Right hindlimb (tissue), 1 donor: ENCODE results near the gene PIAS1.

ENCODE experiments used
- DNase-seq: peaks from one replicate; pipeline ENCODE4 v3.0.0-alpha.2; 2018

The PIAS1 gene

DNA sequence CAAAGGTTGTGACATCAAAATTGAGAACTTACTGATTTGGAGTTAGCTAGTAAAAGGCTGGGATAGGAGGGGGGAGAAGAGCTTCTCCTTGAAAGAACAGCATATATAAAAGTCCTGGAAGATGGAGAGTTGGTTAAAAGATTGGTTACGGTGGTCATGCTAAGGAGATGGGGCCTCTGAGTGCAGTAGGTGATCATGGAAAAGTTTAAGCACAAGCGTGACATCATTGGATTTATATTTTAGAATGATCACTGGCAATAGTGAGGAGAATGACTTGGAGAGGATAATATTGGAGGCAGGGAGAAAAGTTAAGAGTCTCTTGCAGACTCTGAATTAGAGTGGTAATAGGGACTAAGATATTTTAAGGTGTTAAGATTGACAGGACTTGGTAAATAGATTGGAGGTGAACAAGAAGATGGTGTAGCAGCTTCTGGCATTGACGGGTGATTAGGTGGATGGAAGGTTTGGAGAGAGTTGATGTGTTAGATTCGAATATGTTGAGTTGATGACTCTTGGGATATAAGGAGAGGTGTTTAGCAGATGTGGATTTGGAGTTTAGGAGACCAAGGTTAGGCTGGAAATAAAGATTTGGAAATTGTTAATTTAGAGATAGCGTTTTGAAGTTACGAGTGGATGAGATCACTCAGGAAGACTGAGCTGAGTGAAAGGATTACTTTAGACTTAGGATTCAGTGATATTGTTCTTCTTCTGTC is 19.6 kb downstream of the PIAS1 start:
- no peak for DNase-seq

DNA sequence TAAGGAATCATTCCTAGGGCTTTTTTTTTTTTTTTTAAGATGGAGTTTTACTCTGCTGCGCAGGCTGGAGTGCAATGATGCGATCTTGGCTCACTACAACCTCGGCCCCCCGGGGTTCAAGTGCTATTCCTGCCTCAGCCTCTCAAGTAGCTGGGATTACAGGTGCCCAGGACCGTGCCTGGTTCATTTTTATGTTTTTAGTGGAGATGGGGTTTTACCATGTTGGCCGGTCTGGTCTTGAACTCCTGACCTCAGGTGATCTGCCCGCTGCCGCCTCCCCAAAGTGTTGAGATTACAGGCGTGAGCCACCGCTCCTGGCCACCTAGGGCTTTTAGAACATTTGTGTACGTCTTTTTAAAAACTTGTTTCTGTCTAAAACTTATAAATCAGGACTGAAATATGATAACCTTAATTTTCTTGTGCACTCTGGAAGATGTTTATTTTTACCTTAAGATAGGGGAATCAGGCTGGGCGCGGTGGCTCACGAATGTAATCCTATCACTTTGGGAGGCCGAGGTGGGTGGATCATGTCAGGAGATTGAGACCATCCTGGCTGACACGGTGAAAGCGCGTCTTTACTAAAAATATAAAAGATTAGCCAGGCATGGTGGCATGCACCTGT is 21.8 kb downstream of the PIAS1 start:
- DNase-seq, result no peak

DNA sequence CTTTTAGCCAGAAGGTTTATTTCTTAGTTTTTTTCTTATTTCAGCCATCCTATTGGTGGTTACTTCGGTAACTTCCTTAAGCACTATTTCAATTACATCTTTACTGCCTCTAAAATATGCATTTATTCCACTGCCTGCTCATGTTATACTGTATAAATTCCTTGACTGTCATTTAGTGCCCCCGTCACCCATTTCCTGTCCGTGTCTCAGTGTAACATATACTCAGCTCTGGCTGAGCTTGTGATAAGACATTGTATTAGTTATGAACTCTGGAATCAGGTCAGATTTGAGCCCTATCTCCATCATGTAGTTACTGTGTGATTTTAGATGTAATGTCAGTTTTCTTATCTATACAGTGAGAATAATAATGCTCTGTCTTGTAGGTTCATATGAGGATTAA is 24.2 kb downstream of the PIAS1 start:
- DNase-seq, result no peak

DNA sequence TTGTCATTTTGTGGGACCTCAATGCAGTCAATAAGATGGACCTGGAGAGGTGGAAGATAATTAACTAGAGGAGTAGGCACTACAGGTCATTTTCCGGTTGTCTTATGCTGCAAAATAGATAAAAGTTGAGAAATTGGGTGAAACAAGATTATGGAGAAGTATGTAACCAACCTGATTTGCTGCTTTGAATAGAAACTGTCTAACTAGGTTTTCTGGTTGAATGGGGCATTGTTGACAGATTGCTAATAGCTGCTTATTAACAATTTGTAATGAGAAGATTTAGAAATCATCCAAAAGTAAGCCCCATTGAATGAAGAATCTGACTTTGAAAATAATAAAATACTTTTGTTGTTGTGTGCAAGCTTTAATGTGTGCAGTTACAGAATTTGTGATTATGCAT is 26.2 kb downstream of the PIAS1 start:
- DNase-seq, result no peak

DNA sequence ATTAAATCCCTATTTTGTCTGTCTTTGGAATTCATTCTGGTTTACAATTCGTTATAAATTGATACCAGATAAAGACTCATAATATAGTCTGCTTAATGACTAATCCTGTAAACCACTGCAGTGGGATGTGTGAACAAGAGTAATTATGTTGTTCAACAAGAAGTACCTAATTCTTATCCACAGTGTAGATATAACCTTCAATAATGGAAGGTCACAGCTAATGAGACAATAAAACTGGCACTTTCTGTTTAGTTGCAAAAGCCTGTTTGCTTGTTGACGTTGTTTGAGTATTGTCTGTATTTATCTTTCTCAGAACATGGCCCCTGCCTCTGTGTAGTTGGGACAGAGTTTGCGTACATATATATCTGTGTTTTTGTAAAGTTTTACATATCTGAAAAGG is 26.7 kb downstream of the PIAS1 start:
- no peak for DNase-seq

DNA sequence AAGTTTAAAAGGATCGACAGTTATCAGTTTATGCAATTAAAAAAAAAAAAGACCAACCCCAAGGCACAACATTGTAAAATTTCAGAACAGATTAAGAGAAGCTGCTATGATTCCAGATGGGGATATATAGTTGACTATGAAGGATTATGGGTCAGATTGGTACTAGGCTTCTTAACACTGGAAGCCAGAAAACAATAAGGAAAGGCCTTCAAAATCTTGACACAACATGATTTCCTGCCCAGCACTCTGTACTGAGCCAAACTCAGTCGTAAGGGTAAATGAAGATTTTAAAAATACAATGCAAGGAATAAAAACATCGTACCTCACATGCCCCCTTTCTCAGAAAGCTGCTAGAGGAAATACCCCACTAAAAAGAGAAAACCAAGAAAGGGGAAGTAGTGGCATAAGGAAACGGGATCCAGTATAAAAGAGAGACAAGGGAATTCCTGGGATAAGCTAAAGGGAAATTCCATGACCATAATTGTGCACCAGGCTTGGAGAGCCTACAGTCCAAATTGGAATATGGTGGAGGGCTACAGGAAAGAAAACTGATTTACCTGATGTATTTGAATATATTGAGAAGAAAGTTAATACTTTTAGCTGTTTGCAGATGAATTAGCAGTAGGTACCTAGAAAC is 27.9 kb downstream of the PIAS1 start:
- no peak for DNase-seq

DNA sequence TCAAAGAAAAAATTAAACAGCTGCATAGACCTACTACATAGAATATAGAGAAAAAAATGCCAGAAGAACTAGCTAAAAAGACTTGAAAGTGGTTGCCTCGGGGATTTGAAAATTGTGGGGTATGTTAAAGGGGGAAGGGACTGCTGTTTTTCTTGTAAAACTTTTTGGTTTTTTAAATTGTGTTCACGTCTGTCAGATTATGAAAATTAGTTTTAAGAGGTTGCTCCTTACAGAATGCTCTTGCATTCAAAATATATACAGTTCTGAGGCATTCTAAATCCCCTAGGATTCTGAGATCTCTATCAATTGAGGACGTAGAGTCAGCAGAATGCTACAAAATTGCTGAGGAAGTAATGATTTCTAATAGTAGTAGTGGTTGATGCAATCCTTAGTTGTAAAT is 28.6 kb downstream of the PIAS1 start:
- DNase-seq, result no peak

DNA sequence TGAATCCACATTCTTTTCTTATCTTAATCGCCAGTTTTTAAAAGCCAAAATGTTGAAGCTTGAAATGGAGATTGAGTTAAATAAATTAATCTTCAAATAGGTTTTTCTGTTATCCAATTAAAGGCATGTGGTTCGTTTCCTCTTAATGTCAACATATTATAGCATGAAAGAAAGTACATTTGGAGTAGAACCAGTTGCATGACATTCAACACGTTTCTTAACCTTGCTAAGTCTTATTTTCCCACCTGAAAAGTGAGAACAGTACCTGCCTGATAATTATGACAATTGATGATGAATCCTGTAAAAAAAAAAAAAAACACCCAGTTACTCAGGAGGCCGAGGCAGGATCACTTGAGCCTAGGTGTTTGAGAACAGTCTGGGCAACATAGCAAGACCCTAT is 29.3 kb downstream of the PIAS1 start:
- DNase-seq, result no peak

DNA sequence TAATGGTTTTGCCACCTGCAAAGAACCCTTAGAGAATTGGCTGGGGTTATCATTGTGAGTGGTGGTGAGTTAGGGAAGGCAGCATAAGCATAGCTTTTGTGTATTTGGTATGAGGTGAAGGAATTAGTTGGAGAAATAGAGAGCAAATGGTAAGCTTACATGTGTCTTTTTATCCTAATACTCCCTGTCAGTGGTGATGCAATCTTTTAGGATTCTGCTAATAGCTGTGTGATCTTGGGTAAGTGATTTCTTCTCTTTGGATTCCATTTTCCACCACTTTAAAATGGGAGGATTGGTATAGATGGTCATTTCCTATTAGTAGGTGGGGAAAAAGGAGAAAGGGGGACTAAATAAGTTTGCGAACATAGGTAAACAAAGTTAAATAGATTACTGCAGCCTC is 30.9 kb downstream of the PIAS1 start:
- no peak for DNase-seq

DNA sequence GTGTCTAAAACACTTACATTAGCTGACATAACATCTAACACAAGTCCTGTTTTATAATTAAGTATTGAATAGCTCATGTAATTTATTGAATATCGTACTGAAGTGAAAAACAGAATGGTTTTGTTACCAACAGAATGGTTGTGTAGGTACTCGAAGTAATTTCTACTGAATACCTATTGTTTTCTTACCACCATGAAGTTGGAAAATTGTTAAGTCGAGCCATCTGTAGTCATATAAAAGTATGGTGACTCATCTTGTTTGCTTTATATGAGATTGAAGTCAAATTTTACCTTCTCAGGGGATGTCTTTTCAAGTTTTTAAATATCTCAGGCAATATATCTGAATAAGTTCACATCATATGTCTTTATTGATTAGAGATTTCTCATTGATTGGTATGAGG is 37.6 kb downstream of the PIAS1 start:
- no peak for DNase-seq

DNA sequence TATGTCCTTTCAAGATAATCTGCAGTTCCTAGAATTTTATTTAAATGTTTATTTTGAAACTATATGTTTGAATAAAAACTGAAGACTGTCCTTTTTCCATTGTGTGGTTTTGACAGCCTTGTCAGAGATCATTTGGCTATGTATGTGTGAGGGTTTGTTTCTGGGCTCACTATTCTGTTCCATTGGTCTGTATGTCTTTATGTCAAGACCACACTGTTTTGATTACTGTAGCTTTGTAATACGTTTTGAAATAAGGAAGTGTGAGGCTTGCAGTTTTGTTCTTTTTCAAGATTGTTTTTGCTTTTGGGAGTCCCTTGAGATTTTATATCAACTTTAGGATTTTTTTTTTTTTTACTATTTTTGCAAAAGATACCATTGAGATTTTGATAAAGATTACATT is 42.0 kb downstream of the PIAS1 start:
- no peak for DNase-seq

DNA sequence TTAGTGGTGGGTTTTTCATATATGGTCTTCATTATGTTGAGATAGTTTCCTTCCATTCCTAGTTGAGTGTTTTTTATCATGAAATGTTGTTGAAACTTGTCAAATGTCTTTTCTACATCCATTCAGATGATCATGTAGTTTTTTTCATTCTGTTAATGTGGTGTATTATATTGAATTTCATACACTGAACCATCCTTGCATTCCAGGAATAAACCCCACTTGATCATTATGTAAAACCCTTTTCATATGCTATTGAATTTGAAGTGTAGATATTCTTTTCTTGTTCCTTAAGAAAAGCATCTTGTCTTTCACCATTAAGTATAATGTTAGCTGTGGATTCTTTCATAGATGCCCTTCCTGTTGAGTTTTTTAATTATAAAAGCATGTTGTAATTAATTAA is 42.9 kb downstream of the PIAS1 start:
- no peak for DNase-seq

DNA sequence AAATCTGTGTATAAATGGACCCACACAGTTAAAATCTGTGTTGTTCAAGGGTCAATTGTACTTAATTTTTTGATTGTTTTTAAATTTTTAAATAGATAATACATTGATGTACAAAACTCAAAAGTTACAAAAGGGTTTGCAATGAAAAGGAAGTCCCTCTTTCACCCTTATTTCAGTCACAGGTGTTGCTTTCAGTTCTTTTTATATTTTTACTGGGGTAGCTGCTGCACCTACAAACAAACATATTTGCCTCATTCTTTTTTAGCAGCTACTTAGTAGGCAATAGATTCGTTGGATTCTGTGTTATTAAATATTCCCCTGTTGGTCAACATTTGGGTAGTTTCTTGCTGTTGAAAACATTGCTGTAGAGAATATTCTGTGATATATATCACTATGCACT is 44.4 kb downstream of the PIAS1 start:
- no peak for DNase-seq

DNA sequence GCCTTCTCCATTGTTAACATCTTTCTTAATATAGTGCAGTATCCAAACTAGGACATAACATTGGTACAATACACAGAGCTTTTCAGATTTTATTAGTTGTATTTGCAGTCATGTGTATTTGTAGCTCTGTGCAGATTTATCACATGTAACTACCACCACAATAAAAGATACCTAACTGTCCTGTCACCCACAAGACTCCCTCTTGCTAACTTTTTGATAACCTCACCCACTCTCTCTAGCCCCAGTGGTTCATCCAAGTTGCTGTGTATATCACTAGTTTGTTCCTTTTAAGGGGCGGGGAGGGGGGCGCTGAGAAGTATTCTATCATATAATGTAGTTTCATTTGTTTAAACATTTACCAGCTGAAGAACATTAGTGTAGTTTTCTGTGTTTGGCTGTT is 46.1 kb downstream of the PIAS1 start:
- DNase-seq, result no peak

DNA sequence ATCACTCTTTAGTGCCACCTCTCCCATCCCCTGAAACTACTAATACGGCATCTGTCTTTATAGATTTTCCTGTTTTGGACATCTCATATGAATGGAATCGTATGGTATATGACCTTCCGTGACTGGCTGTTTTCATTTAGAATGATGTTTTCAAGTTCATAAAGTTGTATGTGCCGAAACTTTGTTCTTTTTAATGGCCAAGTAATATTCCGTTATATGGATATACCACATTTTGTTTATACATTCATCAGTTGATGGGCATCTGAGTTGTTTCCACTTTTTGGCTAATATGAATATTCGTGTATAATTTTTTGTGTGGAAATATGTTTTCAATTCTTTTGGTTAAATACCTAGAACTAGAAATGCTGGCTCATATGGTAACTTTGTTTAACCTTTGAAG is 49.5 kb downstream of the PIAS1 start:
- no peak for DNase-seq

DNA sequence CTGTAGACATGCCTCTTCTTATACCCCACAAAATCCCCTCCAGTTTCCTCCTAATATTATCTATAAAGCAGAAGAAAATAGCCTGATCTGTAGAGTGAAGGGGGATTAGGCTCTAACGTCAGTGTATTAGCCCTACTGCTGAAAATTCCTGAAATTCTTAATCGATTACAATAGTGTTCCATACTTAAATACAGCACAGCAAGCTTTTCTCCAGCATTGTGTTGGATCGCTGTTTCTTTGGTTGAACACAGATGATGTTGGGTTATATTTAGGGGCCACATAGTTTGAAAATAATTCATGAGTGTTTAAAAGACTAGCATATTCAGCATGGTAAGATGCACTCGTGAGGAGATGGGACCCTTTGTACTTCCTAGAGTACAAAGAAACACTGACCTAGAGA is 52.5 kb downstream of the PIAS1 start:
- no peak for DNase-seq

DNA sequence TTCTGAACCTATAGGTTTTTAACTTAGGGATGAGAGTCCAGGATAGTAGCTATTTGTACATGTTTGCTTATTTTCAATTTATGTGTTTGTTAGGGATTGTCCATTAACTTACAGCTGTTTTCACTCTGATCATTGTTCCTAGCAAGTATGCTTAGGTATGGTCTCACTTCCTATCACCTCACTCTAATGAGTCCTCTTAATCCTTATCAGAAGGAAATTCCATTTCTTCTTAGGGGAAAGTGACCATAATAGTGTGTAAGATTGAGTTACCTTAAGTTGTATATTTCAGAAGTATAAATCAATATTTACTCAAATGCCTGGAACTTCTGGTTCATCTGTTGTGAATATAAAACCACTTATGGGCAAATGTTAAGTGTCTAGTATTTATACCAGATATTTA is 53.0 kb downstream of the PIAS1 start:
- no peak for DNase-seq

DNA sequence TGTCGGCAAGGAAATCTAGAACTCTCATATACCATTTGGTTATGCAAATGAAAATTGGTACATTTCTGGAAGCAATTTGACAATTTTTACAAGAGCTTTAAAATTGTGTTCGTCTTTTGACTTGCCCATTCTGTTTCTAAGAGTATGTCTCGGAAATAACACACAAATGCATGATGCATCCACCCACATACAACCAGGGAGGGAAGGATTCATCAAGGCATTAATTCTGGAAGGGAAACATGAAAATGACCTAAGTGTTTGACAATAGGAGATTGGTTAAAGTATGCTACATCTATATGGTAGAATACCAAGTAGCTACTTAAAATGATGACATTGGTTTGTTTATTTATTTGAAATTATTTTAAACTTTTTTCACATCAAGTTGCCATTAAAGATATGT is 58.6 kb downstream of the PIAS1 start:
- no peak for DNase-seq

DNA sequence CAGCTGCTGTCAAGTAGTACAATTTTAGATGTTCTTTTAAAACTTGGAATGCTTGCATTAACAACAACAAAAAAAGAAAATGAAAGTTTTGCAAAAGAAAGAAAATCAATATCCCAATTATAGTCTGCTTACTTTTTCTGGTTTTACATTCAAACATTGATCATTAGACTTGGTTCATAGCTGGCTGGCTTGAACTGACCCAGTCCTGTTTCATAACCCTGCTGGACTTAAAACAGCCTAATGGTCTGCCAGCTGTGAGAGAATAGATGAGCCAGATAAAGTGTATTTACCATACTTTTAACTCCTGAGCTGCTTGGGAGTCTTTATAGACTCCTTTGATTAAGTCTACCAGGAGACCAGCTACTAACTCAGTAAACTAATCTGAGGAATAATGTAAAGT is 59.2 kb downstream of the PIAS1 start:
- DNase-seq, result no peak

DNA sequence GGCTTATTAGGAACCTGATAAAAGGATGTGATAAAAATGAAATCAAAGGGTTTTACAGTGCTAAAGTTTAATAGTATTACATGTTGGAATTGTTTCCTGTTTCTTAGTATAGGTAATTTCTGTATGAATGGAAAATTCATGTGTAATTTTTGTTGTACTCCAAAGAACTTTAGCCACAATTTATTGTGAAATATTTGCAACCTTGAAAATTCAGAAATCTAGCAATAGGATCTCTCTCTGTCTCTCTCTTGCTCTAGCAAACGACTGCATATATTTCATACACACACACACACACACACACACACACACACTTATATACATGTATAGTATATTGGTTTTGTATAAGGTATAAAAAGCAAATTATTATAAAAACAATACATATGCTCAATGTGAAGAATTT is 59.6 kb downstream of the PIAS1 start:
- DNase-seq, result no peak

DNA sequence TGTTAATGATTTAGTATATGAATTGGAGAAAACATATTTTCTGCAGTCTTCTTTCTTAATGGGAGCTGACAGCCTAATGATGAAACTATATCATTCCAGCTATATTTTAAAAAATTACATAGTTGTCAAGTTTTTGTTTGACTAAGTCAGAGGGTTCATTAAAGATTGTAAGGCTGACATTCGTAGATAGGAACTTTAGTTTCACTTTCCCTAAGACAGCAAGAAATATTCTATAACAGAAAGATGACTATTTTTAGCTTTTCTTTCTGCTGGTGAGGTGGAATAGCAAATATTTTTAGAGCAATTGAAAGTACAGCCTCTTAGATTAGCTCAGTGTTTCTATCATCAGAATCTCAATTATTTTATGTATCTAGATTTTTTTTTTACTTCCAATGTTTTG is 60.2 kb downstream of the PIAS1 start:
- no peak for DNase-seq

DNA sequence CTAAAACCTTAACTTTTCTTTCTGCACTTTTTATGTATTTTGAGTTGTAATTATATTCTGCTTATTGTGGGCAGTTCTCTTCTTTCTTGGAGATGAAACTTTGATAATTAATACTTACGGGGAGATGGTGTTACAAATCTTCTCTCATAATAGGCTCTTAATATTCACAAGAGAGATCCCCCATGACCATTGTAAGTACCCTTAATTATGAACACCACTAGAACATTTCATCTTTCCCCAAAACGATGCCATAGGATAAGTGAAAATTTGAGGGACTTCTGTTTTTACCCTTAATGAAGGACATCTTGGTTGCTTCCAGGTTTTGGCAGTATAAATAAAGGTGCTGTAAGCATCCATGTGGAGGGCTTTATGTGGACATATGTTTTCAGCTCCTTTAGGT is 60.7 kb downstream of the PIAS1 start:
- DNase-seq, result no peak

DNA sequence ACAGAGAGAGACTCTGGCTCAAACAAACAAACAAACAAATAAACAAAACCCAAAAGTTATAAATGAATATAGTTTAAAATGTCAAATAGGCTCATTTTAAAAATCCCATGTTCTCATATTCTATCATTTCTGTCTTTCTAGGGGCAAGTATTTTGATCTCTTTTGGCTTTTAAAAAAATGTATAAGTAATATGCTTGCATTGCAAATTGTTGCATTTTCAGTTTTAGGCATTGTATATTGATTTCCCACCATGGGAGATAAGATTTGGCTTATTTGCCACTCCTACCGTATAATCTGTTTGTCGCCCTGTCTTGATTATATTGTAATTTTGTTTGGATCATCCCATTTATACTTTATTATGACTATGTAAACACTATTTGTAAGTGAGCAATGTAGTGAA is 70.6 kb downstream of the PIAS1 start:
- DNase-seq, result no peak

DNA sequence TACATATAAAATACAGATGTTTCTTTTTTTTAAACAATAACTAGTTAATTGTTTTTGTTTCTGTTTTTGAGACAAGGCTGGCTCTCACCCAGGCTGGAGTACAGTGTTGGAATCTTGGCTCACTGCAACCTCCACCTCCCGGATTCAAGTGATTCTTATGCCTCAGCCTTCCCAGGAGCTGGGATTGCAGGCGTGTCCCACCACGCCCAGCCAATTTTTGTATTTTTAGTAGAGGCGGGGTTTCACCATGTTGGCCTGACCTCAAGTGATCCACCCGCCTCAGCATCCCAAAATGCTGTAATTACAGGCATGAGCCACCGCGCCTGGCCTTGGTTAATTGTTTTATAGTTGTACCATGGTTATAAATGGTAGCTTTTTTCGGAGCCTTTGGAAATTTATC is 72.3 kb downstream of the PIAS1 start:
- DNase-seq, result peak; percentile 47

DNA sequence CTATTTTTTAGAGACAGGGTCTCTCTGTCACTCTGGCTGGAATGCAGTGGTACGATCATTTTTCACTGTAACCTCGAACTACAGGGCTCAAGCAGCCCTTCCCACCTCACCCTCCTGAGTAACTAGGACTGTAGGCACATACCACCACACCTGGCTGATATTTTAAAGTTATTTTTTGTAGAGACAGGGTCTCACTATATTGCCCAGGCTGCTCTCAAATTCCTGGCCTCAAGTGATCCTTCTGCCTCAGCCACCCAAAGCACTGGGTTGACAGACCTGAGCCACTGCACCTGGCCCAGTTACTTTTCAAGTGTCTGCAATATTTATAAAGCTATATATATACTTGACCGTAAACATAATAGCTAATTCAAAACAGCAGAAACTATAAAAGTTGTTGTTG is 75.0 kb downstream of the PIAS1 start:
- no peak for DNase-seq
